ENCODE data around the gene CFAP77.

CFAP77 gene

GRCh38 chr9:132447346-132447745 lies 37.3 kb downstream of the CFAP77 start:
- DNase-seq (ENCODE audit: extremely low read depth in 1 of 2, low read depth in 1 of 2) = no peak

GRCh38 chr9:132447902-132448301 lies 37.9 kb downstream of the CFAP77 start:
- no peak for DNase-seq (ENCODE audit: extremely low read depth in 1 of 2, low read depth in 1 of 2)

GRCh38 chr9:132451276-132451675 lies 41.3 kb downstream of the CFAP77 start:
- no peak for DNase-seq (ENCODE audit: extremely low read depth in 1 of 2, low read depth in 1 of 2)

GRCh38 chr9:132456241-132456640 lies 46.2 kb downstream of the CFAP77 start:
- no peak for DNase-seq (ENCODE audit: extremely low read depth in 1 of 2, low read depth in 1 of 2)

- no peak for DNase-seq (ENCODE audit: extremely low read depth in 1 of 2, low read depth in 1 of 2)
Observed at GRCh38 chr9:132457504-132458236, 47.7 kb downstream of the CFAP77 start.

GRCh38 chr9:132458432-132458831 lies 48.4 kb downstream of the CFAP77 start:
- no peak for DNase-seq (ENCODE audit: extremely low read depth in 1 of 2, low read depth in 1 of 2)

- DNase-seq (ENCODE audit: extremely low read depth in 1 of 2, low read depth in 1 of 2) = no peak
Observed at GRCh38 chr9:132459661-132460060, 49.6 kb downstream of the CFAP77 start.

GRCh38 chr9:132460240-132460639 lies 50.2 kb downstream of the CFAP77 start:
- DNase-seq (ENCODE audit: extremely low read depth in 1 of 2, low read depth in 1 of 2) = no peak

- no peak for DNase-seq (ENCODE audit: extremely low read depth in 1 of 2, low read depth in 1 of 2)
Observed at GRCh38 chr9:132461281-132461896, 51.4 kb downstream of the CFAP77 start.

GRCh38 chr9:132461971-132462370 lies 52.0 kb downstream of the CFAP77 start:
- no peak for DNase-seq (ENCODE audit: extremely low read depth in 1 of 2, low read depth in 1 of 2)

- no peak for DNase-seq (ENCODE audit: extremely low read depth in 1 of 2, low read depth in 1 of 2)
Observed at GRCh38 chr9:132464547-132464946, 54.5 kb downstream of the CFAP77 start.

- no peak for DNase-seq (ENCODE audit: extremely low read depth in 1 of 2, low read depth in 1 of 2)
Observed at GRCh38 chr9:132465131-132465635, 55.2 kb downstream of the CFAP77 start.

GRCh38 chr9:132472199-132472598 lies 62.2 kb downstream of the CFAP77 start:
- DNase-seq (ENCODE audit: extremely low read depth in 1 of 2, low read depth in 1 of 2) = no peak

- no peak for DNase-seq (ENCODE audit: extremely low read depth in 1 of 2, low read depth in 1 of 2)
Observed at GRCh38 chr9:132472599-132472998, 62.6 kb downstream of the CFAP77 start.

- DNase-seq (ENCODE audit: extremely low read depth in 1 of 2, low read depth in 1 of 2) = no peak
Observed at GRCh38 chr9:132474253-132474652, 64.2 kb downstream of the CFAP77 start.

GRCh38 chr9:132478353-132479050 lies 68.5 kb downstream of the CFAP77 start:
- DNase-seq (ENCODE audit: extremely low read depth in 1 of 2, low read depth in 1 of 2) = no peak

- no peak for DNase-seq (ENCODE audit: extremely low read depth in 1 of 2, low read depth in 1 of 2)
Observed at GRCh38 chr9:132479733-132480132, 69.7 kb downstream of the CFAP77 start.

GRCh38 chr9:132481053-132481849 lies 71.2 kb downstream of the CFAP77 start:
- no peak for DNase-seq (ENCODE audit: extremely low read depth in 1 of 2, low read depth in 1 of 2)

GRCh38 chr9:132482196-132482813 lies 72.3 kb downstream of the CFAP77 start:
- no peak for DNase-seq (ENCODE audit: extremely low read depth in 1 of 2, low read depth in 1 of 2)

- DNase-seq (ENCODE audit: extremely low read depth in 1 of 2, low read depth in 1 of 2) = no peak
Observed at GRCh38 chr9:132485393-132485792, 75.4 kb downstream of the CFAP77 start.

All from activated CD8-positive, alpha-beta memory T cell treated with anti-CD3 and anti-CD28 coated beads for 1 hour (primary cell).